Measurements from ENCODE around the gene TRAK2. TPM values are rescaled to one million over a fixed set of nuclear protein-coding genes. Genes with fewer than 3 reads are reported as not detected.

Gene TRAK2
- total and polyA plus RNA-seq, 9 of the 15 experiments (the other 6 are each of a cell fraction or from before 2014, with no cell fraction given) = 3.4 to 10.4 (median 7.3) TPM

GRCh38 chr2:201413143-201413542 is 38.1 kb downstream of the TRAK2 start:
- Histone ChIP-seq H3K27ac (ENCODE audit: extremely low read depth, low read depth, low read length) (no peak overlapping the region), H3K9ac (ENCODE audit: insufficient read depth in 1 of 2, low read depth in 2 of 2, low read length in 2 of 2) (no peak overlapping the region), H3K9me1 (ENCODE audit: control insufficient read depth, insufficient read depth, low read length) (no peaks in the 10 kb centered on the region), H3K27me3 (ENCODE audit: control insufficient read depth in 2 of 2, insufficient read depth in 2 of 2, low read length in 2 of 2) (no peaks in the 10 kb centered on the region), H3K79me2 (ENCODE audit: control insufficient read depth, insufficient read depth, low read length) (peaks cover 9% of the 10 kb centered on the region; the same call in 1 of the 3 replicates), H3K4me3 (no peak overlapping the region), H3K36me3 (ENCODE audit: control insufficient read depth, insufficient read depth, low read length) (no peaks in the 10 kb centered on the region), H4K20me1 (replicated peaks; ENCODE audit: control insufficient read depth, insufficient read depth, low read length) (no peaks in the 10 kb centered on the region), H3K9me3 (replicated peaks; ENCODE audit: control insufficient read depth, insufficient read depth, low read depth, low read length) (no peaks in the 10 kb centered on the region), H2AFZ (ENCODE audit: low read depth, low read length) (peak overlapping the region; percentile 12; the same call in 1 of the 2 replicates), H3K4me1 (replicated peaks in 1 of 2; ENCODE audit: control insufficient read depth in 2 of 2, insufficient read depth in 2 of 2, low read length in 2 of 2) (peaks cover 0 to 11% of the 10 kb centered on the region in 2 experiments; a peak in 2 of 5 replicates), H3K4me2 (ENCODE audit: insufficient read depth, low read length) (no peak overlapping the region)
- intact Hi-C loops (cut with micrococcal nuclease) = no loop called here
- FAIRE-seq (no peak), DNase-seq (ENCODE audit: extremely low read depth in 1 of 4, low spot score in 3 of 4) (peak; percentile 13 to 36 (median 26)), ATAC-seq (peak; percentile 82)
- in situ Hi-C loops (cut with MboI) = no loop called here
- no TSS peak for BruUV-seq (replicated peaks)
- WGBS (ENCODE audit: insufficient coverage, low coverage, missing lambda C conversion rate) = 30% methylated on average over 2 of the region's 2 CpGs
- ChIA-PET CTCF (ENCODE audit: low intra/inter-chr PET ratio) (no interaction called here), POLR2A (interaction anchor here (1.2 kb wide), 1 partner anchor 28 kb away, joined by 4 read pairs; no protein-coding TSS in a partner anchor)
- TF ChIP-seq ZNF384 (IDR thresholded peaks at IDR 0.05; ENCODE audit: low read depth, low read length) = no peak
- no peak for TF ChIP-seq TAF15 (IDR thresholded peaks at IDR 0.05; ENCODE audit: low read depth, low read length)
- TF ChIP-seq MGA (IDR thresholded peaks at IDR 0.05) = peak; percentile 60; the same call in 1 of the 2 replicates
- TF ChIP-seq SRF (CRISPR knock-in tag; IDR thresholded peaks at IDR 0.05) = no peak
- TF ChIP-seq MLX (CRISPR knock-in tag; conservative IDR thresholded peaks at IDR 0.05) = no peak
- no peak for TF ChIP-seq BMI1 (IDR thresholded peaks at IDR 0.05; ENCODE audit: low read length)
- no peak for TF ChIP-seq CGGBP1 (CRISPR knock-in tag; IDR thresholded peaks at IDR 0.05)
- no peak for TF ChIP-seq DMBX1 (CRISPR knock-in tag; IDR thresholded peaks at IDR 0.05; ENCODE audit: borderline replicate concordance)
- TF ChIP-seq ZNF184 (CRISPR knock-in tag; IDR thresholded peaks at IDR 0.05) = no peak
- TF ChIP-seq SNAPC5 (CRISPR knock-in tag; IDR thresholded peaks at IDR 0.05) = no peak

Measured in K562 (cell line).